Measurements from ENCODE around the gene SRSF1.
"Not testable (repeated sequence)": the region's sequence is repeated elsewhere in the genome, so short reads cannot be mapped to it uniquely, and the experiment has no call there.

Gene SRSF1

GRCh38 chr17:57988301-57989250 lies 18.5 kb downstream of the SRSF1 start:
- DNase-seq (ENCODE audit: low read depth in 2 of 2), result no peak

GRCh38 chr17:57987581-57988300 lies 19.3 kb downstream of the SRSF1 start, which contains the start of gene VEZF1:
Gene VEZF1 (minus strand): TSS chr17:57988254. CDS start chr17:57988111, 143 bp downstream.
- peak; percentile 67 to 72 for DNase-seq (ENCODE audit: low read depth in 2 of 2)

DNA sequence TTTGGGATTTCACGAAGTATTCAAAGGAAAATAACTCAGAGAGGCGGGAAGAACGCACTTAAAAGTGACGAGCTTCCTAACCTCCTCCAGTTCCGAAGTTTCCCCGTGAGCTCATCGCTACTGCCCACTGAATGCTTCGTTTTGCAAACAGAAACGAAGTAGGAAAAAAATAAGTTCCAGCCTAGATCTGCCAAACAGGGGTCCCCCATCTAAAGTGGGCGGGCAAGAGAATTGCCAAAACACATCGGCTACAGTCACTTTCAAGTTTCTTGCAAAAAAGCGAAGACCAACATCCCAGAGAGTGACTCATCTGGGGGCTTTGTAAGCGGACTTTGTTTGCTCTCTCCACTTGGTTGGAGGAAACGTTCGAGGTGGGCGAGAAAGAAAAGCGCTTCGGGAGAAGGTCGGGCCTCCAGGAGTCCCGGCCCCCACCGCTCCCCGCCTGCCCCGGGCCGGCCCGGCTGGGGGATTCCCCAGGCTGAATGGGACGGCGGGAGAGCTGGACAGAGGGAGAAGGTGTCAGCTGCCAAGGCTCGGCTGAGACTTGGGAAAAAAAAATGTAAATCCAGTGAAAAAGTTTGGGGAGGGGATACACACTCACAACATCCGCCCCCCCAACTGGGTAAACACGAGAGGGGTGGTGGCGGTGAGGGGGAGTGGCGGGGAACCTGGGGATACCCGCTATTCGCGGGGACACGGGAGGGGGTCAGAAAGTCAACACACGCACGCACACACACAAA lies 20.0 kb downstream of the SRSF1 start:
- no peak for DNase-seq (ENCODE audit: low read depth in 2 of 2)

DNA sequence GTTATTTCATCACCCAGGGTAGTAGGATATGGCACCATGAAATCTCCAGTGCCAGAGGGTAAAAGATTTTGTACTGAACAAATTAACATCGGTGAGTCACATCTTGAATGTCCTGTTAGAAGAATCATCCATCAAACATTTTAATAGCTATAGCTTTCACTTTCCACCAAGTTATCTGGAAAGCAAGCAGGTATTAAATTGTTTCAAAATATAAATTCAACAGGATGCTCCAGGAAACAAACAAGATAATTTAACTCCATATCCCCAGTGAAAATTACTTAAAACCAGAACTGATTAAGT lies 21.4 kb downstream of the SRSF1 start:
- no peak for DNase-seq (ENCODE audit: low read depth in 2 of 2)

GRCh38 chr17:57984936-57985674 lies 21.9 kb downstream of the SRSF1 start:
- DNase-seq (ENCODE audit: low read depth in 2 of 2), result no peak

DNA sequence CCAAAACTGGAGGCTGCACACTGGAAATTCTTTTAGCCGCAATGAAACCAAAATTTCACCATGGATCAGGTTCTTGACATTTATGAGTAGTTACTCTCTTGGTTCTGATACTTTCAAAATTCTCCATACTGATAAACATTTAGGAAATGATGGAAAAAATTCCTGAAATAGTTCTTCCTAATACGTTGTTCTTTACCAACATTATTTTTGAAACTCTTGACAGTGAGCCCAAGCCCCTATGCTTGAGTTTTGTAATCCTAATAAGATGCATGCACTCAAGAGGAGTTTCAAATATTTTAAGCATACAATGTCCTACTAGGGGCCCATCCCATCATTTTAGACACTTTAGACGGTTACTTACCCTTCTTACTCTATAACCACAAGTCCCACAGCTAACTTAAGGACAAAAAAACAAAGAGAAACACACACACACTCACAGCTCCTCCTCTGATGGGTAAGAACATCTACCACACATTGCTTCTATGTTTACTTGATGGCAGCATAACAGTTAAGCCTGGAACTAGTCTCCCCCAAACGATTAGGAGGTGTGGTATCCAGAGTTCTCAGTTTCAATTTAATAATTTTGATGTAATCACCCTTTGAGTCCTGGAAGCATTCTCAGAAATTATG lies 22.7 kb downstream of the SRSF1 start:
- no peak for DNase-seq (ENCODE audit: low read depth in 2 of 2)

DNA sequence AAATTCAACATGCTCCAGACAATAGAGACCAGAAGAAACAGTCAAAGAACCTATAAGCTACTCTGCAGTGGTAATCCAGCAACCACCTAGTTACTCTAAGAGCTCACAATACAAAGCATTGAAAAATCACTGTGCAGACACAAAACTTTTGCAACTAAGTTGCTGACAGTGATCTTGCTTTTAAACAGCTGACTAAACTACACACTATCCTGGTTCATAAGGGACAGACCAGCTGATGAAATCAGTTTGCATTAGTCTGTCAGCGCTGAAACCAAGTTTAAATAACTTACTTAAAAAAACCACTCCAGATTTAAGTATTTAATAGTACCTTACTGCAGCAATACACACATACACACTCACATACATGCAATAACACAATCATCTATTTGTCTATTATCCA lies 23.6 kb downstream of the SRSF1 start:
- no peak for DNase-seq (ENCODE audit: low read depth in 2 of 2)

GRCh38 chr17:57982452-57983170 lies 24.4 kb downstream of the SRSF1 start:
- DNase-seq (ENCODE audit: low read depth in 2 of 2), result no peak

GRCh38 chr17:57980522-57980921 lies 26.5 kb downstream of the SRSF1 start:
- no peak for DNase-seq (ENCODE audit: low read depth in 2 of 2)

- no peak for DNase-seq (ENCODE audit: low read depth in 2 of 2)
Observed at GRCh38 chr17:57979076-57979475, 28.0 kb downstream of the SRSF1 start.

GRCh38 chr17:57976594-57976993 lies 30.5 kb downstream of the SRSF1 start:
- no peak for DNase-seq (ENCODE audit: low read depth in 2 of 2)

DNA sequence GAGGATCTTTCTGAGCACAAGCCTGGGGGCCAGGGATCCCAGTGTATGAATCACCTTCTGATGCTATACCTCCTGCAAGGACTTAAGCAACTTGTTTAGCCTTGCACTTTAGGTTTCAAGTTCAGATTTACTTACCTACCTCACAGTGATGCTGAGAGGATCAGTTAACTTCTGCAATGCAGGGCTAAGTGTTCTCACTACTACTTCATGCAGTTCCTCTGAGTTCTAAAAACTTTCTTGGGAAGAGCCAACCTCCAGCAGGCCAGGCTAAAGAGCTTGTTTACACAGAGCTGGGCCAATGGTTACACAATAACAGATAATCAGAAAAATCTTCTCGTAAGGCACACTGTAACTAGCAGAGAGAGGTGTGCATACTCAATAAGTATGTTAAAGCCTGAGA lies 32.0 kb downstream of the SRSF1 start:
- DNase-seq (ENCODE audit: low read depth in 2 of 2), result no peak

DNA sequence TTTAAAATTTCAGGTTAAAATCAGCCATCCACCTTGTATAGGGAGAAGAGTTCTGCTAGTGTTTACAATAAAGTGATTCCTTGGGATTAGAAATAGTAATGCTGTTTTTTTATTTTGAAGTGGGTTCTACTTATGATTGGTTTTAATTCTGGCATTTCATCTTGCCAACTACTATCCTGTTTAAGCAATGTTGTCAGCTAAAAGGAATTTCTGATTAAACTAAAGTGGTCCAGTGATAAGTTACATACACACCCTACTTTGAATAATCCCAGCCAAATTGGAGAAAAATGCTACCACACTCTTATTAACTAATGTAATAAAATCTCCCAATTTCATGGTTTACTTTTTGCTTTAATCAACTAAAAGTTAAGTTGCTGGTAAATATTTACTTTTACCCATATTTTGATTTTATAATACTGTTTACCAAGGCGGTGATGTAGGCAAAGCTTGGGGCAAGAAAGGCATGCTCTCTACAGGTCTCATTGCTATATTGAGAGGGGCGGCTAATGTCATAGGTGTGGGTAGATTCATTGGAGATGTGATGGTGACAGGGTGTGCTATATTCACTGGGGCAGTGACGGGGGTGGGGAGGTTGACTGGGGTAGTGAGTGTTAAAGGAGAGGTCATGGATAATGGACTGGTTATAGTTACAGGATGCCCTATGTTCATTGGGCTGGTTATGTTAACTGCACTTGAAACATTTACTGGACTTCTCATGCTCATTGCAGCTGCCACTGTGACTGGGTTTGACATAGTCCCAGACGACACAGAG lies 32.8 kb downstream of the SRSF1 start:
- not testable (repeated sequence) for DNase-seq (ENCODE audit: low read depth in 2 of 2)

DNA sequence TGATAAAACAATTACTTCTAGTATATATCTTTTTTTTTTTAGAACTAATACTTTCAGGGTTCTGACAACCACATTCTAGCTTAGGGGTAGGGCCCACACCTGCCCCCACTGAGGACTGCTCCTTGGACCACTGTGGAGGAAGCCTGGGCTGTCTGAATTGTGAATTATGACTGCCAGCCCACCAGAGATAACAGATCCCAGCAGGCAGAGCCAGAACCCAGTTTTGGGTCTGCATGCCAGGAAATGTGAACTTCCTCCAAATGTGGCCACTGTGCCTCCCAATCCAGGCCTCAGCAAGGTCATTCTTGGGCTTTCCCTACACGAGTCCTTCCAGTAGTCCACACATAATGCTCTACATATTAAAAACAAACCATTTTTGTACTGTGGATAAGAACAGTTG lies 34.9 kb downstream of the SRSF1 start:
- no peak for DNase-seq (ENCODE audit: low read depth in 2 of 2)

DNA sequence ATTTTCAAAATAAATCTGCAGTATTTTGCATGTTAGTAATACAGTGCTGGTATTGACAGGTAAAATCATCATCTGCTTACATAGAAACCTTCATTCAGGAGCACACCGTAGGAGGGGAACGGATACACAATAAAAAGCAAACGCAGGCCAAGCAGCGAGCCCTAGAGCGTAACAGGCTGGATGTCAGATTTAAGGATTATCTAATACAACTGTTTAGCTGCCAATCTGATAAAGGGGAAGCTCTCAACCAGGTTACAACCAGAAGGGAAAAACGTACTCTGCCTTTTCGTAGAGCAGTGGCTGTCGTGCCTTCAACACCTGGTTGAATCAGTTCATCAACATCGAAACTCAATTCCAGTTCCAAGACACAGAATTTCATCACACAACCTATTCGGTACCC lies 35.5 kb downstream of the SRSF1 start:
- DNase-seq (ENCODE audit: low read depth in 2 of 2), result no peak

GRCh38 chr17:57970710-57971109 lies 36.3 kb downstream of the SRSF1 start:
- DNase-seq (ENCODE audit: low read depth in 2 of 2), result no peak

DNA sequence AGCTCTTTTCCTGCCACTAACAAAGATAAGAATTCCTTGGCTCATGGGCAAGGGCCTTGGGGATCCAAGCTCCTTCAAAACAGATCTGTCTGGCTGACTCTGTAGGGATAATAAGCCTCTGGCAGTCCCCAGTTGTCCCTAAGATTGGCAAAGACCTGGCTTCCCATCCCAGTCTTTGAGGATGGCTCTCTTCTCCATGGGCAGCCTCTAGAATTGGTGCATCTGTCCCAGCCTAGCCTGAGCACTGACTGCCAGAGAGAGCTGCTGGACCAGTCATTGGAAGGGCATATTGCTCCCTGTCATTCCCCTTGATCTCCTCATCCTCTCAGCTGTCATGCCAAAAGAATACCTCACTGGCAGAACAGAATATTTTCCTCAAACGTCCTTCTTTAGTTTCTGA lies 38.6 kb downstream of the SRSF1 start:
- DNase-seq (ENCODE audit: low read depth in 2 of 2), result no peak

DNA sequence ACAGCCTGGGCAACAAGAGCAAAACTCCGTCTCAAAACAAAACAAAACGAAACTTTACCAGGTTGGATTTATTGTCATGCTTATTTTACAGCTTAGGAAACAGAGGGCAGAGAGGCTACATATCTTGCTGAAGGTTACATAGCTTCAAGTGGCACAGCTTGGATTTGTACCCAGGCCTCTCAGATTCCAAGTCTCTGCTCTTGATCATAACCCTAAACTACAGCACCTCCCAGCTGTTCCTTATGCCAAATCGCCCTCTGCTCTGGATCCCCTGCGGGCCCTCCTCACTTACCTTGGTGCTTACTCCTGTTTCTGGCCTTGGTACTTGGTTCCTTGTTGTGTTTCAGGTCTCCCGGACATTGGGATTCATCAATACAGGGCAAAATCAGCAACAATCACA lies 40.2 kb downstream of the SRSF1 start:
- DNase-seq (ENCODE audit: low read depth in 2 of 2), result no peak

DNA sequence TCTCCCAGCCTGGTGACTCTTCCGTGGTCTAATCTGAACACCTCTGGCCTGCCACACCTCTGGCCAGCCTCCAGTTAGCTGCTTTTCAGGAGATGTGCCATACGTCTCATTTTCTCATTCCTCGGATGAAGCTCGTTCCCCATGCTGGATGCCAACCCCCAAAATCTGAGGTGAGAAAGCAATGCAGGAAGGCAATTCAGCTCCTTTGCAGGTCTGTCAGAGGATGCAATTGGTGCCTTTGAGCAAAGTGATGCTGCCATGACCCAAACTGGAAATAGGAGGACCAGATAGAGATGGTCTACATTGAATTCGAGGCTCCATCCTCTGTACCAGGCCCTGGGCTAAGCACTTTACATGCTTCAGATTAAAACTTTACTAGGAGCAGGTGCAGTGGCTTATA lies 40.8 kb downstream of the SRSF1 start:
- DNase-seq (ENCODE audit: low read depth in 2 of 2), result no peak

Measured in stimulated activated CD8-positive, alpha-beta memory T cell treated with anti-CD3 and anti-CD28 coated beads, Interleukin-2, amount 100 ng/mL, for 48 hours (primary cell).